Measurements from ENCODE around the gene ATP5F1D. TPM values are rescaled to one million over a fixed set of nuclear protein-coding genes. Genes with fewer than 3 reads are reported as not detected.

Gene ATP5F1D
- total RNA-seq, 3 donors from 2014 or later, result 47.6 to 64.9 (median 61.3) TPM

GRCh38 chr19:1265615-1266128 lies 24.1 kb downstream of the ATP5F1D start:
- intact Hi-C loops (cut with DNase I; ENCODE audit: low total_unique reads), result no loop called here
- Histone ChIP-seq H3K4me1 (peaks cover 39 to 52% of the 10 kb centered on the region in 2 donors), H3K27me3 (no peaks in the 10 kb centered on the region), H3K27ac (peak overlapping the region; percentile 97 to 98), H3K9me3 (no peaks in the 10 kb centered on the region), H3K36me3 (no peaks in the 10 kb centered on the region), H3K4me3 (peak overlapping the region; percentile 43 to 74 (median 56))
- no peak for TF ChIP-seq POLR2A (IDR thresholded peaks at IDR 0.05)
- TF ChIP-seq, protein P1, sequence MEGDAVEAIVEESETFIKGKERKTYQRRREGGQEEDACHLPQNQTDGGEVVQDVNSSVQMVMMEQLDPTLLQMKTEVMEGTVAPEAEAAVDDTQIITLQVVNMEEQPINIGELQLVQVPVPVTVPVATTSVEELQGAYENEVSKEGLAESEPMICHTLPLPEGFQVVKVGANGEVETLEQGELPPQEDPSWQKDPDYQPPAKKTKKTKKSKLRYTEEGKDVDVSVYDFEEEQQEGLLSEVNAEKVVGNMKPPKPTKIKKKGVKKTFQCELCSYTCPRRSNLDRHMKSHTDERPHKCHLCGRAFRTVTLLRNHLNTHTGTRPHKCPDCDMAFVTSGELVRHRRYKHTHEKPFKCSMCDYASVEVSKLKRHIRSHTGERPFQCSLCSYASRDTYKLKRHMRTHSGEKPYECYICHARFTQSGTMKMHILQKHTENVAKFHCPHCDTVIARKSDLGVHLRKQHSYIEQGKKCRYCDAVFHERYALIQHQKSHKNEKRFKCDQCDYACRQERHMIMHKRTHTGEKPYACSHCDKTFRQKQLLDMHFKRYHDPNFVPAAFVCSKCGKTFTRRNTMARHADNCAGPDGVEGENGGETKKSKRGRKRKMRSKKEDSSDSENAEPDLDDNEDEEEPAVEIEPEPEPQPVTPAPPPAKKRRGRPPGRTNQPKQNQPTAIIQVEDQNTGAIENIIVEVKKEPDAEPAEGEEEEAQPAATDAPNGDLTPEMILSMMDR (IDR thresholded peaks at IDR 0.05), result no peak
- DNase-seq (ENCODE audit: low spot score in 2 of 2), result no peak

GRCh38 chr19:1266129-1266915 lies 24.8 kb downstream of the ATP5F1D start:
- Histone ChIP-seq H3K9me3 (no peaks in the 10 kb centered on the region), H3K27me3 (no peaks in the 10 kb centered on the region), H3K4me3 (peak overlapping the region; percentile 43 to 74 (median 56)), H3K27ac (peak overlapping the region; percentile 97 to 98), H3K36me3 (no peaks in the 10 kb centered on the region), H3K4me1 (peaks cover 45 to 58% of the 10 kb centered on the region in 2 donors)
- DNase-seq (ENCODE audit: low spot score in 2 of 2), result peak in 1 of 2 donors; percentile 87
- intact Hi-C loops (cut with DNase I; ENCODE audit: low total_unique reads), result no loop called here
- TF ChIP-seq POLR2A (IDR thresholded peaks at IDR 0.05) (no peak), POLR2AphosphoS5 (IDR thresholded peaks at IDR 0.05) (peak in 2 of 3 donors; percentile 5 to 8)

GRCh38 chr19:1266916-1267476 lies 25.4 kb downstream of the ATP5F1D start:
- Histone ChIP-seq H3K36me3 (peaks cover 3% of the 10 kb centered on the region), H3K9me3 (no peaks in the 10 kb centered on the region), H3K27me3 (no peaks in the 10 kb centered on the region), H3K4me1 (peaks cover 48 to 61% of the 10 kb centered on the region in 2 donors), H3K27ac (peak overlapping the region; percentile 97 to 98), H3K4me3 (peak overlapping the region; percentile 43 to 74 (median 56))
- TF ChIP-seq, protein P1 (IDR thresholded peaks at IDR 0.05), result peak; percentile 90 to 99 (median 95)
- no peak for TF ChIP-seq POLR2A (IDR thresholded peaks at IDR 0.05)
- TF ChIP-seq POLR2AphosphoS5 (IDR thresholded peaks at IDR 0.05), result peak; percentile 4 to 80 (median 53)
- DNase-seq (ENCODE audit: low spot score in 2 of 2), result peak in 1 of 2 donors; percentile 82
- intact Hi-C loops (cut with DNase I; ENCODE audit: low total_unique reads), result no loop called here

DNA sequence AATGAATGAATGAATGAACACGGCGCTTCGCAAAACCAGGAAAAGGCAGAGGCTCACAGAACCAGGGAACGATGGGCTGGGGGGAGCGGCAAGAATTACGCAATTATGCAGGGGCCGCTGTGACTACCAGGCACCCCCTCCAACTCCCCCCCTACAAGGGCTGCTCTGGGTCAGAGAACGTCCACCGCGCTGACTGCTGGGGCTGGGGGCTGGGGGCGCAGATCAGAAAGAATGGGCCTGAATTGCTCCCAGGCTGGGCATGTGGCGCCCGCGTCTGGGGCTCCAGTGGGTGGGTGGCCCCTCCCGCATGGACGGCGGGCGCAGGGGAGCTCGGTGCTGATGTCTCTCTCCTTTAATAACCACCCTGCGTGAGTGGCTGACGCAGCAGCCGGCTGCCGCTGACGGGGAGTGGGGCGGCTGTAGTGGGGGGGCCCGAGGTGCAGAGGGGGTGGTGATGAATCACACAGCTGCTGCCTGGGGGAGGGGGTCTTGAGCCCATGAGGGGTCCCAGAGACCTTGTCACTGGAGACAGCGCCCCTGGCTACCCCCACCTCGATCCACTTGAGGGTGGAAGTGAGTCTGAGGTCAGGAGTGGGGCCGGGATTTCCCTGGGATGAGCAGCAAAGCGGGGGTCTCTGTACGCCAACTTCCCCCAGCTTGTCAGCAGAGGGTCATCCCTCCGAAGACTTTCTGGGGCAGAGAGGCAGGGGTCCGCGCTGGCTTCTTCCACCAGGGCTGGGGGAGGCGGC lies 26.1 kb downstream of the ATP5F1D start:
- Histone ChIP-seq H3K4me3 (peak overlapping the region in 2 of 3 donors; percentile 56 to 74), H3K36me3 (peaks cover 5% of the 10 kb centered on the region), H3K9me3 (no peaks in the 10 kb centered on the region), H3K4me1 (peaks cover 42 to 58% of the 10 kb centered on the region in 2 donors), H3K27ac (peak overlapping the region; percentile 99 to 100), H3K27me3 (no peaks in the 10 kb centered on the region)
- no peak for DNase-seq (ENCODE audit: low spot score in 2 of 2)
- intact Hi-C loops (cut with DNase I; ENCODE audit: low total_unique reads), result no loop called here
- TF ChIP-seq, protein P1 (IDR thresholded peaks at IDR 0.05), result no peak
- TF ChIP-seq POLR2A (IDR thresholded peaks at IDR 0.05) (no peak), POLR2AphosphoS5 (IDR thresholded peaks at IDR 0.05) (no peak)

DNA sequence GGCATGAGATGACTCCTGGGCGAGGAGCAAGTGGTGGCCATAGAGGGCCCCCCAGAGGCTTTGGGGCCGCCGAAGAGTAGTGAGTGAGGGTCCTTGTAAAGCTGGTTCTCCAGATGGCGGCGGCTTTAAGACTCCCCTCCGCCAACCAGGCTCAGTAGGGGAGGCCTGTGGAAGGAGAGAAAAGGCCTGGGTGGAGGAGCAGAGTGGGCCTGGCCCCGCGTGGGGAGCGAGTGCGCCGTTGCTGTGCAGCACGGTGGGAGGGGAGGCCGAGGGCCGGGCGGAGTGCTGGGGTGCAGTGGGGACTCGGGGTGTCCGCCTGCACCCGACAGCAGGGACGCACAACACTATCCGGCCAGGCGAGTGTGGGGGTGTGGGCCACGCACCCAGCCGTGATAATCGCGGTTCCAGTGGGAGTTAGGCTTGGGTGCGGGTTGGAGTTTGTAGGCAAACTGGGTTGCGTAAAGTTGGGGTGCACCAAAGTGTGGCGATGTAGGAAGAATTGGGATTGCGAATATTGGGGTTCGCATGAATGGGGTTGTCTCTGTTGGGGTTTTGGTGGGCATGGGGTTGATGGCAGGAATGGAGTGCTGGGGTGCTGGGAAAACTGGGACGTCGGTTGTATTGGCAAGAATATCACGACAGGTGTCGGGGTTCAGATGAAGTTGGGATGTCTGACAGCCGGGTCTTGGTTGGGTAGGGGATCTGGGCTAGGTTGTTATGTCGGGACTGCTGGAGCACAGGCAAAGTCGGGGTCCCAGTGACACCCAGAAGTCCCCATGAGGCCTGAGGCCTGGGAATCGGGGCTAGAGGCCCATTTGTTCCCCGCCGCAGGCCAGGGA lies 26.9 kb downstream of the ATP5F1D start:
- peaks cover 39 to 62% of the 10 kb centered on the region in 2 donors for H3K4me1 ChIP-seq
- H3K36me3 ChIP-seq, result peaks cover 5% of the 10 kb centered on the region
- TF ChIP-seq, protein P1 (IDR thresholded peaks at IDR 0.05), result no peak
- TF ChIP-seq POLR2AphosphoS5 (IDR thresholded peaks at IDR 0.05) (no peak), POLR2A (IDR thresholded peaks at IDR 0.05) (no peak)
- H3K27ac ChIP-seq, result peak overlapping the region; percentile 99 to 100
- DNase-seq (ENCODE audit: low spot score in 2 of 2), result no peak
- peak overlapping the region; percentile 64 to 80 (median 78) for H3K4me3 ChIP-seq
- no peaks in the 10 kb centered on the region for H3K27me3 ChIP-seq
- no peaks in the 10 kb centered on the region for H3K9me3 ChIP-seq
- intact Hi-C loops (cut with DNase I; ENCODE audit: low total_unique reads), result no loop called here
